LNCaP clone FGC (cell line): ENCODE measurements around the gene TP63.

Experiments
- DNase-seq: peaks from one replicate; pipeline ENCODE4 v3.0.0-alpha.2; 2011; ENCODE audit warnings: low read depth
- H3K4me3 ChIP-seq: 2 replicates; pipeline ENCODE4 v1.5.1; 2011; ENCODE audit warnings: mild to moderate bottlenecking, low read depth, low read length, control low read depth
- CTCF ChIP-seq: IDR thresholded peaks from 2 replicates; pipeline ENCODE4 v1.5.1; 2012; ENCODE audit warnings: mild to moderate bottlenecking; ENCODE audit not compliant: control insufficient read depth, insufficient read depth; ENCODE audit errors: extremely low read depth

Gene TP63

GRCh38 chr3:189714991-189715961 lies 84.1 kb downstream of the TP63 start:
- no peak for DNase-seq
- no peak for TF ChIP-seq CTCF
- H3K4me3 ChIP-seq: no peak overlapping the region

- TF ChIP-seq CTCF: no peak
- no peak for DNase-seq
- H3K4me3 ChIP-seq: no peak overlapping the region
Measured at GRCh38 chr3:189718215-189718614, 87.0 kb downstream of the TP63 start.

GRCh38 chr3:189720736-189721417 lies 89.7 kb downstream of the TP63 start:
- TF ChIP-seq CTCF: no peak
- DNase-seq: no peak
- H3K4me3 ChIP-seq: no peak overlapping the region

- no peak overlapping the region for H3K4me3 ChIP-seq
- no peak for TF ChIP-seq CTCF
- DNase-seq: no peak
Measured at GRCh38 chr3:189721873-189722665, 90.9 kb downstream of the TP63 start.

GRCh38 chr3:189724356-189724755 lies 93.2 kb downstream of the TP63 start:
- no peak for DNase-seq
- H3K4me3 ChIP-seq: no peak overlapping the region
- TF ChIP-seq CTCF: no peak

GRCh38 chr3:189726277-189726676 lies 95.1 kb downstream of the TP63 start:
- no peak for TF ChIP-seq CTCF
- no peak for DNase-seq
- no peak overlapping the region for H3K4me3 ChIP-seq
